Stomach (tissue), 9 donors: Measurements from ENCODE around the gene POLR3A. TPM values are rescaled to one million over a fixed set of nuclear protein-coding genes. Genes with fewer than 3 reads are reported as not detected.

Experiments used
- DNase-seq, 2 donors: peaks; one replicate each; pipeline versions ENCODE4 v3.0.0 to v3.0.0-alpha.2; 2013 to 2019
- H3K27ac ChIP-seq, 5 donors: fragments of 200-600 bp in 4 of 5; sonication (generic) in 4 of 5; one replicate each; pipeline ENCODE4 v1.5.1; 2013 to 2019; ENCODE audit warnings: mild to moderate bottlenecking in 1 of 5, moderate library complexity in 1 of 5
- H3K27me3 ChIP-seq, 3 donors: fragments of 200-600 bp; sonication (generic); one replicate each; pipeline ENCODE4 v1.5.1; 2017 to 2019; ENCODE audit warnings: mixed run types in 1 of 3
- H3K36me3 ChIP-seq, 4 donors: fragments of 200-600 bp; sonication (generic); 1 replicate in 3 of 4; 2 replicates in 1 of 4; pipeline ENCODE4 v1.5.1; 2016 to 2019
- H3K4me1 ChIP-seq, 4 donors: fragments of 200-600 bp; sonication (generic); one replicate each; pipeline ENCODE4 v1.5.1; 2016 to 2019
- H3K4me3 ChIP-seq, 4 donors: fragments of 200-600 bp; sonication (generic) in 3 of 4; one replicate each; pipeline ENCODE4 v1.5.1; 2016 to 2019; ENCODE audit warnings: mild to moderate bottlenecking in 1 of 4
- H3K9me3 ChIP-seq, 4 donors: fragments of 200-600 bp; sonication (generic); one replicate each; pipeline ENCODE4 v1.5.1; 2016 to 2019
- EP300 ChIP-seq: sonication (generic); formaldehyde crosslinking; IDR thresholded peaks from one replicate; pipeline ENCODE4 v1.6.1; 2017; ENCODE audit warnings: antibody characterized with exemption
- POLR2A ChIP-seq, 4 donors: fragments of 450-650 bp; IDR thresholded peaks; one replicate each; pipeline ENCODE4 v1.6.1; 2016; ENCODE audit warnings: antibody characterized with exemption in 4 of 4, control low read depth in 2 of 4, mild to moderate bottlenecking in 1 of 4, moderate library complexity in 1 of 4
- POLR2AphosphoS5 ChIP-seq, 3 donors: sonication (generic); formaldehyde crosslinking; IDR thresholded peaks; one replicate each; pipeline ENCODE4 v1.6.1; 2016; ENCODE audit warnings: antibody characterized with exemption in 3 of 3
- WGBS, 5 donors: extraction: QIAGEN DNeasy Blood & Tissue Kit in 3 of 5; methylation state at CpG; one replicate each; pipeline versions ENCODE4 v1.1.5 to v1.1.7; 2013 to 2018; 5-methylcytosine and 5-hydroxymethylcytosine counted together
- intact Hi-C: fragments of 100-400 bp; cut with DNase I; formaldehyde crosslinking; loops from one replicate; pipeline ENCODE4 v1.15.1; 2023; ENCODE audit warnings: low total_unique reads
- polyA plus RNA-seq, 3 donors: library from polyadenylated mRNA; stranded (reverse); fragments of 200-250 nt; gene quantifications; one replicate each; pipeline ENCODE4 v1.2.3, GENCODE V29; 2013
- total RNA-seq, 5 donors: library from RNA; depleted of rRNA; stranded (reverse); fragments of >200 nt; gene quantifications; one replicate each; pipeline versions ENCODE4 v1.1.0 to v1.2.3, GENCODE V29; 2014 to 2016
- TF ChIP-seq, protein P1 (sequence below), 7 experiments: fragments of 450-650 bp in 4 of 7; fragments of 200-600 bp in 3 of 7; sonication (generic) in 3 of 7; IDR thresholded peaks; one replicate each; pipeline ENCODE4 v1.5.1; 2016 to 2019; ENCODE audit warnings: antibody characterized with exemption in 7 of 7, control low read depth in 2 of 7, mild to moderate bottlenecking in 1 of 7
- donor health status: healthy with polysubstance abuse.
- donor health status: Bipolar disorder and iron deficiency.
- donor health status: healthy.

Gene POLR3A
- total and polyA plus RNA-seq, 8 donors: 2.1 to 25.8 (median 8.9) TPM

DNA sequence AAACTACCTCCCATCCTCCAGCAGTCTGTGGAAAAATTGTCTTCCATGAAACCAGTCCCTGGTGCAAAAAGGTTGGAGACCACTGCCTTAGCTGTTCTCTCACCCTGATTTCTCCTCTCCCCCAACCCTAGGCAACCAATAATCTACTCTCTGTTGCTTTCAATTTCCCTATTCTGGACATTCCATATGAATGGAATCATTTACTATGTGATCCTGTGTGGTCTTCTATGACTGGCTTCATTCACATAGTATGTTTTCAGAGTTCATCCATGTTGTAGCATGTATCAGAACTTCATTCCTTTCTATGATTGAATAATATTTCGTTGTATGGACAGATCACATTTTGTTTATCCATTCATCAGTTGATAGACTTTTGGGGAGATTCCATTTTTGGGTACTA, 64.5 kb downstream of the POLR3A start:
- Histone ChIP-seq H3K27me3 (no peaks in the 10 kb centered on the region), H3K27ac (no peak overlapping the region), H3K4me1 (peaks cover 0 to 11% (median 3%) of the 10 kb centered on the region in 4 donors), H3K36me3 (no peaks in the 10 kb centered on the region), H3K4me3 (no peak overlapping the region), H3K9me3 (peaks cover 0 to 10% (median 0%) of the 10 kb centered on the region in 4 donors)
- intact Hi-C loops: loop anchor here (10.0 kb wide), 1 partner anchor 120 kb away; no protein-coding TSS in a partner anchor
- 81 to 91% (median 85%) methylated on average over 1 of the region's 1 CpG for WGBS, 5 donors
- DNase-seq: no peak
- TF ChIP-seq POLR2A (IDR thresholded peaks at IDR 0.05) (no peak), POLR2AphosphoS5 (IDR thresholded peaks at IDR 0.05) (no peak), EP300 (no peak)
- TF ChIP-seq, protein P1, sequence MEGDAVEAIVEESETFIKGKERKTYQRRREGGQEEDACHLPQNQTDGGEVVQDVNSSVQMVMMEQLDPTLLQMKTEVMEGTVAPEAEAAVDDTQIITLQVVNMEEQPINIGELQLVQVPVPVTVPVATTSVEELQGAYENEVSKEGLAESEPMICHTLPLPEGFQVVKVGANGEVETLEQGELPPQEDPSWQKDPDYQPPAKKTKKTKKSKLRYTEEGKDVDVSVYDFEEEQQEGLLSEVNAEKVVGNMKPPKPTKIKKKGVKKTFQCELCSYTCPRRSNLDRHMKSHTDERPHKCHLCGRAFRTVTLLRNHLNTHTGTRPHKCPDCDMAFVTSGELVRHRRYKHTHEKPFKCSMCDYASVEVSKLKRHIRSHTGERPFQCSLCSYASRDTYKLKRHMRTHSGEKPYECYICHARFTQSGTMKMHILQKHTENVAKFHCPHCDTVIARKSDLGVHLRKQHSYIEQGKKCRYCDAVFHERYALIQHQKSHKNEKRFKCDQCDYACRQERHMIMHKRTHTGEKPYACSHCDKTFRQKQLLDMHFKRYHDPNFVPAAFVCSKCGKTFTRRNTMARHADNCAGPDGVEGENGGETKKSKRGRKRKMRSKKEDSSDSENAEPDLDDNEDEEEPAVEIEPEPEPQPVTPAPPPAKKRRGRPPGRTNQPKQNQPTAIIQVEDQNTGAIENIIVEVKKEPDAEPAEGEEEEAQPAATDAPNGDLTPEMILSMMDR (IDR thresholded peaks at IDR 0.05): no peak

DNA sequence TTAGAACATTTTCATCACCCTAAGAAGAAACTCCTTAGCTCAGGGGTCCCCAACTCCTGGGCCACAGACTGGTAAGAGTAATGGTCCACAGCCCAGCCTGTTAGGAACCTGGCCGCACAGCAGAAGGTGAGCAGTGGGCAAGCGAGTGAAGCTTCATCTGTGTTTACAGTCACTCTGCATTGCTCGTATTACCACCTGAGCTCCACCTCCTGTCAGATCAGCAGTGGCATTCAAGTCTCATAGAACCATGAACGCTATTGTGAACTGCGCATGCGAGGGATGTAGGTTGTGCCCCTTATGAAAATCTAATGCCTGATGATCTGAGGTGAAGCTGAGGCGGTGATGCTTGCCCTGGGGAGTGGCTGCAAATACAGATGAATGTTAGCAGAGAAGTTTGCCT, 65.4 kb downstream of the POLR3A start:
- DNase-seq: no peak
- no peaks in the 10 kb centered on the region for H3K27me3 ChIP-seq
- intact Hi-C loops: loop anchor here (10.0 kb wide), 1 partner anchor 119 kb away; no protein-coding TSS in a partner anchor
- no peaks in the 10 kb centered on the region for H3K36me3 ChIP-seq
- peaks cover 0 to 10% (median 0%) of the 10 kb centered on the region in 4 donors for H3K9me3 ChIP-seq
- peaks cover 0 to 2% (median under 1%) of the 10 kb centered on the region in 4 donors for H3K4me1 ChIP-seq
- no peak overlapping the region for H3K4me3 ChIP-seq
- 93 to 98% (median 96%) methylated on average over 7 of the region's 7 CpGs for WGBS, 5 donors
- TF ChIP-seq POLR2AphosphoS5 (IDR thresholded peaks at IDR 0.05) (no peak), POLR2A (IDR thresholded peaks at IDR 0.05) (no peak), EP300 (no peak)
- TF ChIP-seq, protein P1 (IDR thresholded peaks at IDR 0.05): no peak
- H3K27ac ChIP-seq: no peak overlapping the region

DNA sequence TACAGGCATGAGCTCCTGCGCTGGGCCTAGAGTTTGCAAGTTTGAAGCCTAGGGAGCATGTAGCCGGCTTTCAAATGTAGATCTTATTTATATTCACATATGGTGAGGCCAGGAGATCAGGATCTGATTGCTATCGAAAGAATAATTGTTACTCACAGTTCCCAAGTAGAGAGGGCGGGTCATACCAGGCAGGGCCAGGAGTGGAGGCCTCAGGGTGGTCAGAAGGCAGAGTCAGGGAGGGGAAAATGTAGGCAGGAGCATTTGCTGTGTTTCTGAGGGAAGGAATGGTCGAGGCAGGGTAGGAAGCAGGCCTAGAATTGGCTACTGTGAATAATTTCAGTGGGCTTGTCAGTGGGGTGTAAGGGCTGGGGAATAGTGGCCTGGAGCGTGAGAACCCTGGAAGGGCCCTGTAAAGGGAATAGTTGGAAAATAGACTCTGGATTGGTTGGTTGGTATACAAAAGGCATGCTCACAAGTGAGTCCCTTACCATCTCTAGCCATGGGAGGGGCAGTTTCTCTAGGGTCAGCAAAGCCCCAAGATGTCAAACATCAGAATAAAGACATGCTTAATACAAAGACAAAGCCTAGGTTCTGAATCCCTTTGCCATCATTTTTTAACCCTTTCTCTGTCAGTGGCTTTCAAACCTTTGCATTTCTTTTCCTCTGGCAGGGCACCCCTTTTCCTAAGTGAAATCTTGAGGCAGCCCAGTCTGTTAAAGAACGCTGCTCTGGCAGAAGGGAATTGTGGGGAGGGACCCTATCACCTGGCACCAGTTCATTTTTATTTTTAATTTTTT, 66.8 kb downstream of the POLR3A start:
- Histone ChIP-seq H3K27me3 (no peaks in the 10 kb centered on the region), H3K4me1 (no peaks in the 10 kb centered on the region), H3K36me3 (no peaks in the 10 kb centered on the region), H3K27ac (no peak overlapping the region), H3K4me3 (no peak overlapping the region), H3K9me3 (peaks cover 0 to 10% (median 0%) of the 10 kb centered on the region in 4 donors)
- no peak for DNase-seq
- TF ChIP-seq EP300 (no peak), POLR2AphosphoS5 (IDR thresholded peaks at IDR 0.05) (no peak), POLR2A (IDR thresholded peaks at IDR 0.05) (no peak)
- TF ChIP-seq, protein P1 (IDR thresholded peaks at IDR 0.05): no peak
- WGBS, 5 donors: 72 to 84% (median 78%) methylated on average over 7 of the region's 7 CpGs
- intact Hi-C loops: loop anchor here (10.0 kb wide), 1 partner anchor 118 kb away; no protein-coding TSS in a partner anchor

DNA sequence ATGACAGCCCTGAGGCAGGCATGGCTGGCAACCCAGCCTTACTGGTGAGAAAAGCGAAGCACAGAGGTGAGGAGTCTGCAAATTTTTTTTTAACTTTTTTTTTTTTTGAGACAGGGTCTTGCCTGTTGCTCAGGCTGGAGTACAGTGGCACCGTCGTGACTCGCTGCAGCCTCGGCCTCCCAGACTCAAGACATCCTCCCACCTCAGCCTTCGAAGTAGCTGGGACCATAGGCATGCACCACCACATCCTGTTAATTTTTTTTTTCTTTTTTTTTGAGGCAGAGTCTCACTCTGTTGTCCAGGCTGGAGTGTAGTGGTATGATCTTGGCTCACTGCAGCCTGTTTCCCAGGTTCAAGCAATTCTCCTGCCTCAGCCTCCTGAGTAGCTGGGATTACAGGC, 67.6 kb downstream of the POLR3A start:
- Histone ChIP-seq H3K36me3 (no peaks in the 10 kb centered on the region), H3K27ac (no peak overlapping the region), H3K27me3 (no peaks in the 10 kb centered on the region), H3K4me1 (no peaks in the 10 kb centered on the region), H3K4me3 (no peak overlapping the region), H3K9me3 (peaks cover 0 to 10% (median 0%) of the 10 kb centered on the region in 4 donors)
- DNase-seq: no peak
- TF ChIP-seq POLR2AphosphoS5 (IDR thresholded peaks at IDR 0.05): no peak
- TF ChIP-seq EP300: no peak
- no peak for TF ChIP-seq POLR2A (IDR thresholded peaks at IDR 0.05)
- TF ChIP-seq, protein P1 (IDR thresholded peaks at IDR 0.05): no peak
- WGBS, 5 donors: 92 to 97% (median 95%) methylated on average over 6 of the region's 6 CpGs
- intact Hi-C loops: loop anchor here (10.0 kb wide), 1 partner anchor 117 kb away; no protein-coding TSS in a partner anchor
